Fibroblast of the conjunctiva (primary cell): Measurements from ENCODE around the gene NEUROD4.
"Not testable (repeated sequence)": the region's sequence is repeated elsewhere in the genome, so short reads cannot be mapped to it uniquely, and the experiment has no call there.

Experiments
- DNase-seq: peaks from one replicate; pipeline ENCODE4 v3.0.0-alpha.2; 2010; ENCODE audit warnings: low read depth

The NEUROD4 gene

GRCh38 chr12:55019784-55020183 lies at the start of gene NEUROD4:
Gene NEUROD4 (plus strand): TSS chr12:55019974. CDS start chr12:55026440, 6,466 bp downstream.
- peak; percentile 26 for DNase-seq

GRCh38 chr12:54970741-54971140 lies 49.0 kb upstream of the NEUROD4 start:
- DNase-seq: no peak

DNA sequence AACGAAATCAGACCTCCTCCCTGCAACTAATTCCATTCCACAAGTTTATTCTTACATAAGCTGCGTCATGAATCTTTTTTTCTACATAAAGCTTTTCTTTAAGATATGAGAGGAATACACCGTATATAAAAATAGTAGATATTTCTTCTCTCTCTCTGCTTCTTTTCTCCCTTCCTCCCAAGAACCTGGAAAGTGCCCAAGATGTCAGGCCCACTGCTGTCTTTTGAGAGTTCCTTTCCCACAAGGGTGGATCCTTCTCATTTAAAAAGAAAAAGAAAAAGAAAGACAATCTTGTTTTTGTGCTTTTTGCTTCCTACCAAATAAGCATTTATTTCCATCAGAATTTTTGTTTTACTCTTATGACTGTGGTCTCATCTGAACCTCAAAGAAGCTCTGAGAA lies 46.2 kb upstream of the NEUROD4 start:
- DNase-seq: no peak

DNA sequence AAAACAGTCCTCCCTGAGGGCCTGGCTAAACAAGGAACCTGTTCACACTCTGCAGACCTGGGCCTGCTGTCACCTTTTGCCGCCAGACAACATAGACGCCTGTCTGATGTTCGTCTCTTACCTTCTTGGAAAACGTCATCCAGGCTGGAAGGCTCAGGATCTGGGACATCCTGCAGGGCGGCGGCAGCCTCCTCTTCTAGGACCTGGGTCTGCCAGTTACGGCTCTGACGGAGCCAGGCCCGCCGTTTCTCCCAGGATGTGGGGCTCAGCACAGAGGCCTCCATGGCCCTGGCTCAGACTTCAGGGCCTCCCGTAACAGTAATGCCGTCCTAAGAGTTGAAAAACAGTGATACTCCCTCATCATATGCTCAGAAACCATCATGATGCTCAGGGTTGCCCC lies 45.5 kb upstream of the NEUROD4 start:
- DNase-seq: no peak

DNA sequence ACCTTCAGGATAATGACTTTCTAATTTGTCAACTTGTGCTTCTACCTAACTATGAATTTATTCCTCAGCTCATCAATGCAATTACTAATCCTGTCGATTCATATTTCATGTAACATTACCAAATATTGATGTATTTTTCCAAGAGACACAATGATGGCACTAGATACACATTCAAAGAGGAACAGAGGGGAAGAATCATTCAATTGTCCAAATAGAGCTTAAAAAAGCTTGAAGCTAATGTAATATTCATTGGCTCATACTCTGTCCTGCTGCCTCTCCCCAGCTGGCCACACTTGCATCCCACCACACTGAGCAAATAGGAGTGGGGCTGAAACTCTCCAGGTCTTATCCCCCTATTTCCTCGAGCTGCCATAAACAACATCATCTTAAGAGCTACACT lies 44.5 kb upstream of the NEUROD4 start:
- DNase-seq: no peak

DNA sequence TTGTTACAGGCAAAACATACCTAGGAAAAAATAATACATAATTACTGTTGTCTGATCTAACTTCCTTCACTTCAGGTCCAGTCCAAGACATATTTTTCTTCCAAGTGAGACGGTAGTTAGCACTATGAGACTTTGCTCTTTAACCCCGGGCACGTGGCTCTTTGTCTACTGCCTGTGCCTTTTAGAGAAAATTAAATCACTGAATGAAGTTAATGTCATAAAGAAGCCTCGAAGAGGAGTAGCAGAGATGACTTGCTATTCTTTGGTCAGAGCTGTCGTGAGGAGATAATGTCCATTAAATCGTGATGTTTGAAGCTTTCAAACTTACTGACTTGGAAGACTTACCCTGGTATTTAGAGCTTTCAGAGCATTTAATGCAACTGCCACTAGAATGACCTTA lies 43.9 kb upstream of the NEUROD4 start:
- DNase-seq: no peak

- no peak for DNase-seq
Observed at GRCh38 chr12:54977155-54977554, 42.6 kb upstream of the NEUROD4 start.

- DNase-seq: no peak
Observed at GRCh38 chr12:54977857-54978256, 41.9 kb upstream of the NEUROD4 start.

DNA sequence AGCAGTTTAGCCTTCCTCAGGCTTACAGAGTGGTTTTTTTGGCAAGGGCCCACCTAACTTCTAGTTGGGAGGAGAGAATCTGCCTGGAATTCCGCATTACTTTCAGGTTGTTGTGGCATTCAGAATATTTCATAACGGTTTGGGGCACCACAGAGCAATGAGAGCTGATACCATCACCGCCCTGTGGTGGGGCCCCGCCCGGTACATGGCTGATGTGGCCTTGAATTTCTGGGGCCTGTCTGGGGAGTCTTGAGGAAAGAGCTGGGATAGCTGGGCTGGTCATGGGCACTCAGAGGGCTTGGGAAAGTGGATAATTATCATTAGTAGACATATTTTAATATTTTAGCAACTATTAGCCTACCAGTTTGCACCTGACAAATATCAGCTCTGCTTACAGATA lies 39.4 kb upstream of the NEUROD4 start:
- no peak for DNase-seq

GRCh38 chr12:54981796-54982195 lies 38.0 kb upstream of the NEUROD4 start:
- DNase-seq: no peak

GRCh38 chr12:54983536-54984101 lies 36.2 kb upstream of the NEUROD4 start:
- no peak for DNase-seq

DNA sequence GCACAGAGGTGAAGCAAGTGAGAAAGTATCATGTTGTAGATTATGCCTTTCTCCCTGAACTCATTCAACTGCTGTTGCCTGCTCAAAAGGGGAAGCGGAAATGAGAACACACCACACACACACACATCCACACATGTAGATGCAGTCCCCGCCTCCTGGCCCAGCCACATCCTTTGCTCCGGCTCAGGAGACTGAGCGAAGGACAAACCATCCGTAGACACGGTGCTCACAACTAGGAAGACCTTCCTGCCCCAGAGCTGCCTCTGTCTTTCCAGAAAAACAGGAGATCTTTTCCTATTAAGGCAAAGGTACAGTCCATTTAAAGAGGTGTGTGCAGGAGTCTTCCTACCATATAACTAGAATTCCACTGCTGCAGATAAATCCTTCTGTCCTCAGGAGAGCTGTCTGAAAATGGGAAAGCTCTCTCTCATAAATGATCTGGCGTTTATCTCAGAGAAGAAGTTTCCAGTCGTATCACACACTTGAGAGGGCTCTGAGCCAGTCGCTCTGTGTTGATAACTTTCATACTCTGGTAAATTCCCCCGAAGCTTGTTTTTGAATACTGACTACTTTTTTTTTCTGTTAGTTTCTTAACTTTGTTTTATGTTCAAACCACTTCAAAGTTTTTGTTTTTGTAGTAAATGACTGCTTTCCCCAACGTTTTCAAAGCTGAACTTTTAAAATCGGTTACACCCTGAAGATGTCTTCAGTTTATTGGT lies 35.0 kb upstream of the NEUROD4 start, which contains the start of gene TESPA1:
Gene TESPA1 (minus strand): TSS at position 105 of the 719 bp plus-strand sequence. CDS start 10,200 bp downstream, outside the sequence.
- no peak for DNase-seq

DNA sequence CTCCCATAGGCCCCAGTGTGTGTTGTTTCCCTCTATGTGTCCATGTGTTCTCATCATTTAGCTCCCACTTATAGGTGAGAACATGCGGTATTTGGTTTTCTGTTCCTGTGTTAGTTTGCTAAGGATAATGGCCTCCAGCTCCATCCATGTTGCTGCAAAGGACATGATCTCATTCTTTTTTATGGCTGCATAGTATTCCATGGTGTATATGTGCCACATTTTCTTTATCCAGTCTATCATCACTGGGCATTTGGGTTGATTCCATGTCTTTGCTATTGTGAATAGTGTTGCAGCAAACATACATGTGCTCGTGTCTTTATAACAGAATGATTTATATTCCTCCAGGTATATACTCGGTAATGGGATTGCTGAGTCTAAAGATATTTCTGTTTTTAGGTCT lies 33.0 kb upstream of the NEUROD4 start:
- not testable (repeated sequence) for DNase-seq

DNA sequence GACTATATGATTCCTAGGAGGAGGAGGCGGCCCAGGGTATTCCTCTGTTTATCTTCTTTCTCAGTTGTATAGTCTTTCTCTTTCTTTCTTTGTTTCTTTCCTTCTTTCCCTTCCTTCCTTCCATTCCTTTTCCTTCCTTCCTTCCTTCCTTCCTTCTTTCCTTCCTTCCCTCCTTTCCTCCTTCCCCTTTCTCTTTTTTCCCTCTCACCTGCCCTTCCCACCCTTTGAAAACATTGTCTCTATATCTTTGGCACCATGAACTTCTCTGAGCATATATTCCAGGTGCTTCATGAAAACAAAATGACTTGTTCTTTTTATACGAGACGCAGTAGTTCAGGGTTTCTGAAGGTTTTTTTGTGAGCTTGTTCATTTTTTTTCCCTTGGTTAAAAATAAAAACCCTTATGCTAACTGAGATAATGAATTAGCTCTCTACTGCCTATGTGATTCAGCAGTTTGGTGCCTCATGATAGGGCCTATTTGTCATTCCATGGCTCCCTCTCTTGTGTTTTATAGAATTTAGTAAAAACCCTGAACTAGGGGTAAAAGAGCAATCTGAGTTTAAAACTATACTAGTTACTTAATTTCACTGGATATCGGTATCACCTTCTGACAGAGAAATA lies 32.1 kb upstream of the NEUROD4 start:
- no peak for DNase-seq

GRCh38 chr12:54988402-54989054 lies 31.2 kb upstream of the NEUROD4 start:
- DNase-seq: peak; percentile 13

GRCh38 chr12:54989829-54990228 lies 29.9 kb upstream of the NEUROD4 start:
- DNase-seq: no peak

DNA sequence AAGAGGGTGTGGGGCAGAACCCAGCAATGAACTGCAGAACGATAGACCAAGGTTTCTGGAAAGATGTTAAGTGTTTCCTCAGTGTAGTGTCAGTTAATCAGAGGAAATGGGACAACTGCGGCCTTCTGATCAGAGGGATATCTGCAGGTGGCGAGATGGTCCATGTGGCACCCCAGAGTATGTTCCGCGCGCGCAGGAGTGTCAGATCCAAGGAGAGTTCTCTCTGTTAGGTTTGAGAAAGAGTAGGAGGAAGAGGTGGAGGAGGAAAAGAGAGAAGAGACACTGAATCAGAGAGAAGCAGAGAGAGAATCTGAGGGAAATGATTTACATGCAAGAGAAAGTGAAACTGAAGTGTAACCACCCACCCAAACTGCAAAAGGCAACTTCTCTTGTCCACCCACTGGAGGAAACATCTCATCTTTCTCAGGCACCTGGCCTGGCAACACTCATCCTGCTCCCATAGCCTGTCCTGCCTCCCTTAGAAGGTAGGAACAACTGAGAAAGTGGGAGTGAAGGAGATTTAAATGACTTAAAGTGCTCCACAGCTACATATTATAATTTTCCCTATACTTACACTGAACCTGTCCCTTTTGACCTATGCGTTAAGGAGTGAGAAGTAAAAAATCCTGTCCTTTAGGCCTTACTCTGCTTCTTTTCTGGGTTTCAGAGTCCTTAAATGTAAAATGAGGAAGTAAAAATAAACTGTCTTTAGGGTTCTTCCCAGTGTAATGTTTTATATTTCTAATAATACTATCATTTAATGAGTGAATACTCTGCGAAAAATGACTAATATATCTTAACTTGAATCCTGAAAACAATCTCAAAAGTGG lies 28.4 kb upstream of the NEUROD4 start:
- no peak for DNase-seq

GRCh38 chr12:54991991-54992375 lies 27.8 kb upstream of the NEUROD4 start:
- no peak for DNase-seq

DNA sequence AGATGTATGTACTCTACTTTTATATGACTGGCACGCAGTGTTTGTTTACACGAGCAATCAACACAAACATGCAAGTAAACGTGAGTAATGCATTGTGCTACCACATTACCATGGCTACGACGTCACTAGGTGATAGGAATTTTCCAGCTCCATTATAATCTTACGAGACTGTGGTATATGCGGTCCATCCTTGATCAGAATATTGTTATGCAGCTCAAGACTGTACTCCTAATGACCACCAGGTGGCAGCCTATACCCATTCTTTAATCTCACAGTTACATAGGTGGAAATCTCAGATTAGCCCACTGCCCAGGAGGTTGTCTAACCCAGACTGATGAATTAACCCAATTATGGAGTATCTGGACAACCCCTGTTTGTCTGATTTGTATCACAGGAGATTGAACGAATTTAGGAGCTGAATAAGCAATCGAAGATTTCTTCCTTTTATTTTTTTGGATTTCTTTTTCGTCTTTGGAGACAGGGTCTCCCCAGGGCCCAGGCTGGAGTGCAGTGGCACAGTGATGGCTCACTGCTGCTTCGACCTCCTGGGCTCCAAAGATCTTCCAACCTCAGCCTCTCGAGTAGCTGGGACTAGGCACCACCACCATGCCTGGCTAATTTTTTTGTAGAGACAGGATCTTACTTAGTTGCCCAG lies 26.5 kb upstream of the NEUROD4 start:
- DNase-seq: peak; percentile 37

DNA sequence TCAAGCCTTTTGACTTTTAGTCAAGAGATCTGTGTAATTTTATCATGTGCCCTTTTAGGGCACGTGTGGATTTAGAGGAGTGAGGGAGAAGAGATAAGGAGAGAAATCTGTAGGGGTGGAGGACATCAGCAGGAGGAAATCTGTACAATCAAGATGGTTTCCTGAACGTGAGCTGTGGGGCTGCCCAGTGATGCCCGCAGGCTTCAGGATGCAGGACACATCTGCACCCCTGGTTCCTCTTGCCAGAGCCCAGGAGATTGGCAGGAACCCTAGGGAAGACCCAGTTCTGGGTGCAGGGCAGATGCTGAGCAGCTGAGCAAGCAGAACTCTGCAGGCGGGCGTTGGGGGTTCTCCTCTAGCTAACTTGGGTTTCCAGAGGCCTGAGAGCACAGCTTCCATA lies 23.6 kb upstream of the NEUROD4 start:
- DNase-seq: no peak

DNA sequence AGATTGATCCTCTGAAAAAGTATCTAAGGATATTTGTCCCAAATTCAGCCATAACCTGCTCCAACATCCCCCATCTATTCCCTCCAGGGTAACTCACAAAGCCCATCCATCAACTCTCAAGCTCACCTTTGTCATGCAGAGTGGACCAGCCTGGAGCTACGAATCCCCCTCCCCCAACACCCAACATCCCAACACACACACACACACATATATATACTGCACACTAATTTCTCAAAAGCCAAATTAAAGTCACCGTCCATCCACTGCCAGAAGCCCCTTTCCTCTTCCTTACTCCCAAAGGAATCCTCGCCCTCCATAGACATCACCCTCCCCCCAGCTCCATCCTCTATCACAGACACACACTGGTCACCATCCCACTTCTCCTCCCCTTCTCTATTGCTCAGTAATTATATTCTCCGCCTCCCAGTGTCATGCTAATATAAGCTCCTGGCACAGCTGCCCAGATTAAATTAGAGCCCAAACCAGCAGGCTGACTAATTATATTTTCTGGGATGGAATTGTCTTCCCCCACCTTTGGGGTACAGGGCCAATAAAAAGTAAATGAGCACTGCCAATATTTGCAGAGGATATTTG lies 21.7 kb upstream of the NEUROD4 start:
- DNase-seq: no peak
